AG08396 (cell line): ENCODE data around the gene RHOXF2B.
"Not testable (repeated sequence)": the region's sequence is repeated elsewhere in the genome, so short reads cannot be mapped to it uniquely, and the experiment has no call there.

Experiments
- DNase-seq: peaks from one replicate; pipeline ENCODE4 v3.0.0; 2012; ENCODE audit warnings: low spot score, mixed read lengths

The RHOXF2B gene

DNA sequence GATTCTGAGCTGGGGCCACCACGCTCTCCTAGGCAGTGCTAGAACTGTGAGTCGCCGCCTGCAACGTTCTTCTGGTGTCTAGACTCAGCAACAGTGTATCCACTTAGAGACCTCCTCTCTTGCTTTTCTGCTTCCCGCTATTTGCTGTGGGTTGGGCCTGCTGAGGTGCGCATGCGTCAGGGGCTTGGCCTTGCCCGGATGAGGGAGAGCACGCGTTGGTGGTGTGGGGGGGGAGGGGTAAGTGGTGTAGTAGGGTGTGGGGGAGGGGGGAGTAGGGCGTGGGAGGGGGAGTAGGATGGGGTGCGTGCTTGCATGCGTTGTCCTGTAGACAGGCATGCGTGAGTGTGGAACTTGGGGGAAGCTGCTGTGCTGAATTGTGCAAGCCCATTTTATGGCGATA lies at the start of gene RHOXF2B:
Gene RHOXF2B, minus strand, starts transcription at position 101 of the 400 bp plus-strand sequence. CDS start 138 bp downstream, outside the sequence.
- not testable (repeated sequence) for DNase-seq

DNA sequence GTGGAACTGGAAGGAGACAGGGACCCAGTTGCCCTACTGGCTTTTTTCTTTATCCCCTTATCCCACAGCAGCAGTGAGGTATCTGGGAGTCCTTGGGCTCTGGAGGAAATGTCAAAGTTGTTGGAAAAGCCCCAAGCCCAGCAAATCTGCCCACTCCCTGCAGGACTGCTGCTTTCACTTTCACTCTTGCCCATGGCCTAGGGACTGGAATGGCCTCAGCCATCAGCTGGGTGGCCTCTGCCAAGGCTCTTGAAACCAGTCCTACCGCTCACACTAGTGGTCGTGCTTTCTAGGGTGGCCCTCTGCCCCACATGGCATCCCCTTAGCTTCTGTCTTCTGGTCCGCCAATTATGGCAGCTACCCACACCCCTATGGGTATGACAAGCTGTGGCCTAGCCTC lies 48.0 kb upstream of the RHOXF2B start:
- DNase-seq = peak; percentile 21

DNA sequence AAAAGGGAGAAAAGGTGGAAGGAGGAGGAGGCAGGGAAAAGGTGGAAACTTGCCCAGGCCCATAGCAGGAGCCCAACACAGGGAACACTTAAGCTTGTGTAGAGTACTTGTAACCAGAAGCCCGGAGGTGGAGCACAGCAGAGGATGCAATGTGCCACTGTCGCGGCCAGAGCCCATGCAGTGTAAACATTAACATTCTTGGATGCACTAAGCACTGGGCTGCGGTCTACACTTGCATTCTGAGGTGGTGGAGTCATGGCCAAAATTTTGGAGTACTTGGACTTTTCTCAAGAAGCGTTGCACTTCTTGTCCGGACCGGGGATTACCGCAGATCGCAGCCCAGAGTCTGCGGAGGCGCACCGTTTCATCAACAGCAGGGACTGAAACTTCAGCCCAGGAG lies 42.7 kb upstream of the RHOXF2B start:
- DNase-seq = peak; percentile 59

DNA sequence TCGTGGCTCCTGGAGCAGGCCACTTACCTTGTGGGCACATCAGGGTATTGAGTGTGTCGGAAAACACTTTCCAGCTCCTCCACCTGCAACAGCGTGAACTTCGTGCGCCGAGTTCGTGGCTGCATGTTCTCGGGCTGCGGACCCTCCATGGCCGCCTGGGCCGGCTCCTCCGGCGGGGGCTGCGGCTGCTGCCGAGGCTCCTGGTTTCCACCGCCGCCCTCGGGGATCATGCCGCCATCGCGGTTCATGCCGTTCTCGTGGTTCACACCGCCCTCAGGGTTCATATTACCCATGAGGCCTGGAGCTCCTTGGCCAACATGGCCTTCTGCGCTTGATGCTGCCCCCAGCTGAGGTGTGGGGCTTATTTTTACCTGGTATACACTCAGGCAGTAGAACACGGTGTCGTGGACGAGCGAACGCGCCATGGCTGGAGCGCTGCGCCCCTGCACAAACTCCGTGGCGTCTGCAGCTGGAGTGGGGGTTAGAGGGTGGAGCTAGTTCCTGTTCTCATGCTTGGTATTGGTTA lies 38.0 kb upstream of the RHOXF2B start, which contains the start of gene RHOXF1:
Gene RHOXF1, minus strand, starts transcription at position 476 of the 526 bp plus-strand sequence. Its CDS starts 51 bp downstream, at position 425.
- DNase-seq = no peak

DNA sequence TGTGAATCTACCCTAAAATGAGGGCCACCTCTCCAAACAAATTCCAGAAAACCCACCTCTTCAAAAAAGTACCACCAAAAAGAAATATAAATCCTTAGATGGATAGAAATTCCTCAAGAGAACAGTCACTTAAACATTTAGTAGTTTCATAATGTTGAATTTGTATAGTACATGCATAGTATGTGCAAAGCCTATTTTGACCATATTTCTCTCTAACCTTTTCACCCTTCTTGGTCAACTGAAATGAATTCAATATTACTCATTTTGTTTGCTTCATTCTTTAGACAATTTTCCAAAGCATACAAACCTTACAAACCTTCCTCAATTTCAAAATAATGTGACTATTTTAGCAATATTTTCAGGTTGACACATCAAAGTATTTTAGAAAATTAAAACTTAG lies 34.1 kb upstream of the RHOXF2B start:
- no peak for DNase-seq

DNA sequence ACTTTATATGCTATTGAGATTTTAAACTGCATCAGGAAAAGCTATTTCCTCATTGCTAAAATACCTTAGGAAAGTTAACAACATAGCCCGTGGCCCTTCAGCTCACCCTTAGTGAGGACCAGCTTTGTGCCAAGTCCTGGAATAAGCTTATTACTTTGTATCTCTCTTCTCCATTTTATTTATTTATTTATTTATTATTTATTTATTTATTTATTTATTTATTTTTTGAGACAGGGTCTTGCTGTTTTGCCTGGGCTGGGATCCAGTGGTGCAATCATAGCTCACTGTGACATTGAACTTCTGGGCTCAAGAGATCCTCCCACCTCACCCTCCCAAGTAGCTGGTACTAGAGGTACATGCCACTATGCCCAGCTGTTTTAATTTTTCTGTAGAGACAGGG lies 31.9 kb upstream of the RHOXF2B start:
- DNase-seq = no peak

DNA sequence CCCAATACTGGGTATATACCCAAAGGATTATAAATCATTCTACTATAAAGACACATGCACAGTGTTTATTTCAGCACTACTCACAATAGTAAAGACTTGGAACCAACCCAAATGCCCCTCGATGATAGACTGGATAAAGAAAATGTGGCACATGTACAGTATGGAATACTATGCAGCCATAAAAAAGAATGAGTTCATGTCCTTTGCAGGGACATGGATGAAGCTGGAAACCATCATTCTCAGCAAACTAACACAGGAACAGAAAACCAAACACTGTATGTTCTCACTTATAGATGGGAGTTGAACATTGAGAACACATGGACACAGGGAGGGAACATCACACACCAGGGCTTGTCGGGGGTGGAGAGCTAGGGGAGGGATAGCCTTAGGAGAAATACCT lies 27.2 kb upstream of the RHOXF2B start:
- DNase-seq = not testable (repeated sequence)

DNA sequence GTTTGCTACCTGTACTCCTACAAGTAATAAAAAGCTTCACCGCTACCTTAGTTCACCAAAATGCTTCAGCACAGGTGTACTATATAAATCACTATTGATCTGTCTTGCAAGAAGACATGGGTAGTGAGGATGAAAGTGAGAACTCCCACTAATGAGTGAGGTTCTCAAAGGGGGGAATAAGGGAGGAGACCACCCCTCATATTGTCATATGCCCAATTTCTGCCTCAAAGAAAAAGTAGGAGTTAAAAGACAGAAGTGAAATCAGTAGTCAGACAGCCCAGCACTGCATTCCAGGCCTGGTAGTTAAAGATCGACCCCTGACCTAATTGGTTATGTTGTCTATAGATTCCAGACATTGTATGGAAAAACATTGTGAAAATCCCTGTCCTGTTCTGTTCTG lies 23.6 kb upstream of the RHOXF2B start:
- DNase-seq = not testable (repeated sequence)

DNA sequence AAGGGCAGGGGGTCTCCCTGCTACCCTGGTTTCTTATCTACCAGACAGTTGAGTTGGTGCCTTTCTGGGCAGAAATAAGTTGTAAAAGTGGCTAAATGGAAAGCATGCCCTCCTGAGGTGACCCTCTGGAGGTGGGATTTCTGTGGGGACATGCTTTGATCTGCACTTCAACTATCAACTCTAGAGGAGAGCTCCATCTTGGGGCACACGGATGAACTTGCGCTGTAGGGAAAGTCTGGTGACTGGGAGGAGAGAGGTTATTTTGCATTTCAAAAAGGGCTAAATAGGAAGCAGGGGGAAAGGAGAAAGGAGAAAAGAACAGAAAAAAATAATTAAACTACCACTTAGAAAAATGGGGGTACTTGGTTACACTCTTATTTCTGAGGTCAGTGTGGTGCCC lies 12.7 kb upstream of the RHOXF2B start:
- DNase-seq = no peak

DNA sequence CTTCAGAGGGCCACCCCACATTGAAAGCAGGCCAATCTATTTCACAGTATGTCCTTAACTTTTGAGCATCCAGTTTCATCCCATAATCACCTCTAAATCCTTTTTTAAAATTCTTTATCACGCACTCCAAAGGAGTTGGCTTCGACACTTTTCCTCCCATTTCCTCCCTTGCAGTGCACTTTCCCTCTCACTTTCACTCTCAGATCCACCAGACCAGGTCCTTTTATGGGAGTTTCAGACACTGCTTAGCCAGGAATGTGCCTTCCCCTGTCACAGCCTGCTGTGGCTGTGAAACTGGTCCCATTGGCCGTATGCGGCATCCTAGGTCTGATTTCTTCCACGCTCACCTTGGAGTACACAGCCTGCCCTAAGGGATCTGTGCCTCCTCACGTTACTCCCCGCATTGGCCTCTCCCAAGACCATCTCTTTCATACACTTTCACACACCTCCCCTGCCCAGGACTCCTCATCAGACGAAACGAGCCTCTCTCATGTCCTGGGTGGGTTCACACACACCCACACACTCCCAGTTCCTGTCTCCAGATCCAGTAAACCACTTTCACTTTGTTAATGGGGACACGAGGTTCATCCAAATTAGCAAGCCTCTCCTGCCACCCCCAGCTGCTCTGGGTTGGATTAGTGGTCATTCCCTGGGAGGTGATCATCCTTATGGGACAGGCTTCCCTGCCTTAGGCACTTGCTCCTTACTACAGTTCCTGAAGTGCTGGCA lies 10.0 kb upstream of the RHOXF2B start:
- no peak for DNase-seq

DNA sequence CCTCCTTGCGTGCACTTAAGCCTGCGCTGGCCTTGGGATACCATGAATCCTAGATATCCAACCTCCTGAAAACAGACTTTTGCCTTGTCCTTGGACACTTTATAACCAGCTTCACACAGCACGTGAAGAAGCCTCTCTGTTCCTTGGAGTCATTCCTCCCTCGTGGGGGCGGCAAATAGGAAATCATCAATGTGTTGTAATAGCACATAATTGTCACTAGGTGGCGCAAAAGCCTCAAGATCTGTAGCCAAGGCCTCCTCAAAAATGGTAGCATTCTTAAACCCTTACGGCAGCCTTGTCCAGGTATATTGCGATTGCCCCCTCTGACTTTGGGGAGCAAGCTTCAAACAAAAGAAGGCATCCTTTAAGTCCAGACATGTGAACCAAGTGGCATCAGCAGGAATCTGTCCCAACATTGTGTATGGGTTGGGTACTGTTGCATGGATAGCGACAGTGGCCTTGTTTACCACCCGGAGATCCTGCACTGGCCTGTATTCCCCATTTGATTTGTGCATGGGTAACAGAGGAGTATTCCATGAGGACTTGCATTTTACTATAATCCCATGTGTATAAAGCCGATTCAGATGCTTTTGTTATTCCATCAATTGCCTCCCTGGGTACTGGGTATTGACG lies 8.2 kb upstream of the RHOXF2B start:
- DNase-seq = not testable (repeated sequence)

DNA sequence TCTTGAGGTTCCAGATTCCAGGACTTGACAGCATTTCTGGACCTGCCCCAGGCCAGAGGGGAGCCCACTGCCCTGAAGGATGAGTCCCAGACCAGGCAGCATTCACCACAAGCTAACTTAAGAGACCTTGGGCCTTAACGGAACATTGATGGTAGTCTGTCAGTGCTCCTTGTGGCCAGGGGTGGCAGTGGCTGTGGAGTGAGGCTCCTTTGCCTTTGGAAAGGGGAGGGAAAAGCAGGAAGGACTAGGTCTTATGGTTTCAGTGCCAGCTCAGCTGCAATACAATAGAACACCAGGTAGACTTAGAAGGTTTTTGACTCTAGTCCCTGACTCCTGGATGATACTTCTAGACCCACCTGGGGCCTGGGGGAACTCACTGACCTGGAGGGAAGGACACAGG lies 11.3 kb downstream of the RHOXF2B start:
- not testable (repeated sequence) for DNase-seq

DNA sequence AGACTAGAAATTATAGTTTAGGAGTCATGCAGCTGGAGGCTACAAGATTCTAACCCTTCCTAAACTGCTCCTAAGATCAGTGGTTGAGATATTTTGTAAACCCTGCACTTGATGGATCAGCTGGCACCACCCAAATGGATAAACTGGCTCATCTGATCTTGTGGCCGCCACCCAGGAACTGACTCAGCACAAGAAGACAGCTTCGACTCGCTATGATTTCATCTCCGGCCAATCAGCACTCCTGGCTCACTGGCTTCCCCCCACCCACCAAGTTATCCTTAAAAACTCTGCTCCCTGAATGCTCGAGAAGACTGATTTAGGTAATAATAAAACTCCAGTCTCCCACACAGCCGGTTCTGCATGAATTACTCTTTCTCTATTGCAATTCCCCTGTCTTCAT lies 34.8 kb downstream of the RHOXF2B start:
- DNase-seq = not testable (repeated sequence)

DNA sequence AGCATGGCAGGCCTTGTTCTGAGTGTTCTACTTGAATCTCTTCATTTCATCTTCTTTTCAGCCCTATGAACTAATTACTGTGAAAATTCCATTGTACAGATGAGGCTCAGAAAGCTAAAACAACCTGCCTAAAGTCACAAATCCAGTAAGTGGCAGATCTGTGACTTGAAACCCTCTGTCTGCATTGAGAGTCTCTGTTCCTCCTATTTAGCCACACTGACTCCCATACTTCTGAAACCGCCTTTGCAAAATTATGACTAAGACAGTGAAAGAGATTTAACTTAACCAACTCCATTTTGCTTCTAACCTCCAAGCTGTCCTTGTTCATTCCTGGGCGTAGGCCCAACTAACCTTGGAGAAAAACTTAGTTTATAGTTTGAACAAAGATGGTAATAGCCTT lies 35.2 kb downstream of the RHOXF2B start:
- DNase-seq = not testable (repeated sequence)

DNA sequence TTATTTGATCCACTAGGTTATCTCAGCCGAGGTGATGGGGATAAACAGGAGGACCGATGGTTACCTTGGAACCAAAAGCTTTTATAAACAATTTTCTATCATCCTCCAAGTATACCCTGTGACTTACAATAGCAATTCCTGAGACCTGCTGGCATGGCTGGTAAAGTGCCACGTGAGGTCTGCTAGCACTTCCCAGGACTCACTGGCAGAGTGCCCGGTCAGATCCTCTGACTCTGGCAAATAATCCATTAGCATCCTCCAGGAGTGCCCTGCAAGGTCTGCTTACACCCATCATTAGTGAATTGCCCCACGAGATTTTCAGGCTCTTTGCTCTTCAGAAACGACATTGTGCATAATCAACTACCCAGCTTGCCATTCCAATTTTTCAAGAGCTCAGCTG lies 37.3 kb downstream of the RHOXF2B start:
- not testable (repeated sequence) for DNase-seq

DNA sequence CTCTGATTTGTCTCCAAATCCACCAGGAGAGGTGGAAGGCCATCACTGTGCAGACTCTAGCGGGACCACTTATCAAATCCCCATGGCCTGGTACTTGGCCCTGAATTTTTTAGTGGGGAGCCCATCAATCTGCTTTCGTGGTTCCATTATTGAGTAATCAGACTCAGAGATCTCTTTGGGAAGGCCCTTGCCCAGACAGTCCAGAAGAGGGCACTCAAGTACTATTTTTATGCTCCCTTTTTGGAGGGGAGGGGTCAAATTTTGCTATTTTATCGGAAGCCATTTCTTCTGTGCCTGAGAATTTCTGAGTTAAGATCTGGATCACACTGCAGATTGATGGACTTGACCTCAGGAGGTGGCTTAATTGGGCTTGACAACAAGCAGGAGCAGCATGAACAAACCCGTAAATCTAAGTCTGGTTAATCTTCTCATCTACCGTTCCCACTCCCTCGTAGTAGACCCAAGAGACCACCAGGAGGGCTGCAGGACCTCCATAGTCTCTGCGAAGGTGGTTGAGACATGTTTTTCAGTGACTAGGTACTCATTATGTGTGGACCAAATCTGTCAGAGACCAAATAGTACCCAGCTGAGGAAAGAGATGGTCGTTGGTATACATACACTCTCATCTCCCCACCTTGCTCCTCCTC lies 38.3 kb downstream of the RHOXF2B start:
- not testable (repeated sequence) for DNase-seq

DNA sequence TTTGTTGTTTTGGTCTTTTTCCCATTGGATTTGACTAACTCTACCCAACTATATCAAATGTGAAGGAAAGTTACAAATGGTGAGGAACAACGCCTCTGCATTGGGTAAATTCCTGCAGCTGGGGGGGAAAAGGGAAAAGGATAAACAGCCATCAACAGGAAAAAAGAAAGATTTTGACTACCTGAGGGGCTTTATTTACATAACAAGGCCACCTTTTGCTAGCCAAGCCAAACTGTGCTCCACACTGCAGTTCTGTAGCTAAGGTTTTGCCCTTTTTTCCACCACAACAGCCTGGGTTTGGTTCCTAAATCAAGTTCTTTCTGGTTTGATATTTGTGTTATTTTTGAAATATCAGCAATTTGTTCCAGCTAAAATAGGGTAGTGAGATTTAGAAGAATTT lies 40.8 kb downstream of the RHOXF2B start:
- no peak for DNase-seq

DNA sequence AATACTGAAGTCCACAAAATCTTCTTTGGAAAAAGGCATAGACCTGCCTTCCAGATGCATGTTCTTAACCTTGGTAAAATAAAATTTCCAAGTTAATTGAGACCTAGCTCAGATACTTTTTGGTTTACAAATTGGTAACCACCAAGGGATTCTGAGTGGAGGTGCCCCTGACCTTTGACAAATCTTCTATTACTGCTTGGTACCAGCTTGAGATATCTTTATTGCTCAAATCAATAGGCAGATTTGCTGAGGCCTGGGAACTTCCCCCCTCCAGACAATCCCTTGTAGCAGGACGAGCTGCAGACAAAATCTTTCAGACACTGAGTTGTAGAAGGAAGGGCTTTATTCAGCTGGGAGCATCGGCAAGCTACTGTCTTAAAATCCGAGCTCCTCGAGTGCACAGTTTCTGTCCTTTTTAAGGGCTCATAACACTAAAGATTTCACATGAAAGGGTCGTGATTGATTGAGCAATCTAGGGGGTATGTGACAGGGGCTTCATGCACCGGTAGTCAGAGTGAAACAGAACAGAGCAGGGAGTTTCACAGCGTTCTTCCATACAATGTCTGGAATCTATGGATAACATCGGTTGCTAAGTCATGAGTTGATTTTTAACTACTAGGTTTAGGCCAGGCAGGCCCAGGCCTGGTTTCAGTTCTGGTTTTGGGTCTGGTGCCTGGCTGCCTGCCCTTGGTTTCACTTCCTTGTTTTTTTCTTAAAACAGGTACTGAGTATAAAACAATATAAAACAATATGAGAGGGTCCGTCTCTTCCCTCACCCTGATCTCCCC lies 41.8 kb downstream of the RHOXF2B start:
- not testable (repeated sequence) for DNase-seq

DNA sequence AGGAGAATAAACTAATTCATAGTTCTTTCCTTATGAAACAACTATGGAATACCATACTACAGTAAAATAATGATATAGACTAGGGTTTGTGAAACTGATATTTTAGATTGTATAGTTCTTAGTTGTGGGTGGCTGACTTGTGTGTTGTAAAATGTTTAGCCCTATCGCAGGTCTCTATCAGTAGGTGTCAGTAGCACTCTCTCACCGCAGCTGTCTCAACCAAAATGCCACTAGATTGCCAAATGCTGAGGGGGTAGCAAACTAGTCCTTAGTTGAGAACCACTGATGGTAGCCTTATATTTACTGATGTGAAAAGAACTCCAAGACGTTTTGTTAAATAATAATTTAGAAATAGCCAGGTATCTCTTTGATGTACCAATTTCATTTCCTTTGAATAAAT lies 48.1 kb downstream of the RHOXF2B start:
- no peak for DNase-seq

DNA sequence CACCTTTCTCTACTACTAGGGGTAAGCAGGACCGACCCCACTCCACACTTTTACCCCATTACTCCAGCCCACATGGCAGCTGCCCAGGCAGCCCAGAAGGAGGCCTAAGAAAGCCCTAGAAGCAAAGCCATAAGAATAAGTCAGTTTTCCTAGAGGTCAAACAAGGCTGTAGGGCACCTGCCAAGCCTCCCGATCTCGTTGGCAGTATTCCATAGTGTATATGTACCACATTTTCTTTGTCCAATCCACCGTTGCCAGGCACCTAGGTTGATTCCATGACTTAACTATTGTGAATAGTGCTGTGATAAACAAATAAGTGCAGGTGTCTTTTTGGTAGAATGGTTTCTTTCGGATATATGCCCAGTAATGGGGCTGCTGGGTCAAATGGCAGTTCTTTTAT lies 54.2 kb downstream of the RHOXF2B start:
- no peak for DNase-seq

DNA sequence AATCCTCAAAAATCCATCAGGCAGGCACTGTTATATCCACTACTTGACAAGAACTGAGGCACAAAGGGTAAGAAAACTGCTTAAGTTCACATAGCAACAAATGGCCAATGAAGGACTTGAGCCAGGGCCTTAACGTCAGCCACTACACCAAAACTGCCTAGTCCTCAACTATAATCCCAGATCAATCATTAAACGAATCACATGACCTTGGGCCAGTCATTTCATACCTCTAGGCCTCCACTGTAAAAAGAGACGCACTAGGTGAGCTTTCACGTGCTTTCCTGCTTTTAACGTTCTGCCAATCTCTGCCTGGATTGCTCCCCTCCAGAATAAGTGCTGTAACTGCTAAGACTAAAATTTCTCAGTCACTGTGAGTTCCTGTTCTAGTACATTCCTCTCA lies 54.7 kb downstream of the RHOXF2B start:
- no peak for DNase-seq
